GM18907 (cell line): ENCODE measurements around the gene TMEM208.

Experiments
- ATAC-seq: cut with Tn5 transposase; IDR thresholded peaks from one replicate; pipeline ENCODE4 v1.9.1; 2021; ENCODE audit warnings: mild to moderate bottlenecking, moderate library complexity; ENCODE audit not compliant: unreplicated experiment

Gene TMEM208

DNA sequence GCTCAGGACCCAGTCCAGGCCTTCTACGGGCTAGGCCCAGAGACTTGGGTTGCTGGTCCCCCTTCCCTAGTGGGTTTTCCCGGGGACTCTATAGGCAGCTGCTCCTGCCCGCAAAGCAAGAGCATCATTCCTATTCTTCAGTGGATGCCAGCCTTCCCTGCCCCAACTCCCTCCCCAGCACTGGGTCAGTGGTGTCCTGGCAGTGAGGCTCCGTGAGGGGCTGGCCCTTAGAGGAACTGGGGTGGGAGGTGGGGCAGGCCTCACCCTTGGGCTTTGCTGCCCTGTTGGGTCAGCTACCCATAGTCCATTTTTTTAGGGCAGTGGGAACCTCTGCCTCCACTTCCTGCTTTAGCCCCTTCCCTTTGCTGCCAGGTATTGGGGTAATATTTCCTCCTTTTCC lies 44.5 kb downstream of the TMEM208 start:
- ATAC-seq: no peak

DNA sequence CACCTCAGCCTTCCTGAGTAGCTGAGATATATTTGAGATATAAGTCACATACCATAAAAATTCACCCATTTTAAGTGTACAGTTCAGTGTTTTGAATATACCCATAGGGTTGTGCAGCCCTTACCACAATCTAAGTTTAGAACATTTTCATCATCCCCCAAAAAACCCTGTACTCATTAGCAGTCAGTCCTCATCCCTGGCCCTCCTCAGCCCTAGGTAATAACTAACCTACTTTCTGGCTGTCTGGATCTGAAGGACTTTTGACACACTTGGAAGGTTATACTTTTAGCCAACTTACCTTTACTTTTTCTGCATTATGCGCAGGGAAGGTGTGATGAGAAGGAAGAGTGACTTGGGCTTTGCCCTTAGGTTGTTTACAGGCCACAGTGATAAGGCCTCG lies 48.4 kb downstream of the TMEM208 start:
- no peak for ATAC-seq

GRCh38 chr16:67277294-67277998 lies 50.5 kb downstream of the TMEM208 start:
- ATAC-seq: no peak

- ATAC-seq: no peak
Measured at GRCh38 chr16:67277999-67278772, 51.3 kb downstream of the TMEM208 start.
